Left forelimb (tissue), 1 donor: ENCODE data around the gene CYP8B1.

Experiments used
- DNase-seq: peaks from one replicate; pipeline ENCODE4 v3.0.0-alpha.2; 2018; ENCODE audit warnings: low spot score

CYP8B1 gene

GRCh38 chr3:42826141-42826540 lies 49.5 kb downstream of the CYP8B1 start:
- DNase-seq, result no peak

GRCh38 chr3:42823351-42823750 lies 52.3 kb downstream of the CYP8B1 start:
- DNase-seq, result no peak

DNA sequence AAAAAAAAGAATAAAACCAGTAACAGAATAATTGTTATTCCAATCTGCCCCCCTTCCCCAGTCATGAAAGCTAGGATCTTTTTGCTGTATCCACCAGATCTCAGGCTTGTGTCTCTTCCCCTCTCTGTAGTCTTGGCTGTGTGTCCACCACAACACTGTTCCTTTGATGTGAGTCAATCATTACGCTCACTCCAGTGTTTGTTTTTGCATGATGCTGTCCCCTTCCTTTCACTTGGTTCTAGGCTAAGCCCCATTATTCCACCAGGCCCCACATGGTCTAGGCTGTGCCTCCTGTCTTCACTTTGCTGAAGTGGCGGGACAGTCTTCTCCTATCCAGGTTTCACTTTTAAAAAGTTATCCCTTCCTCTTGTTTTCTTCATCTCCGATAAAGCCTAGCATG lies 52.9 kb downstream of the CYP8B1 start:
- no peak for DNase-seq
